Endothelial cell of umbilical vein (primary cell): ENCODE results near the gene DGKG. TPM values are rescaled to one million over a fixed set of nuclear protein-coding genes. Genes with fewer than 3 reads are reported as not detected.

Experiments
- BruUV-seq: library from RNA; stranded (reverse); fragments of 400-500 nt; replicated peaks from 2 replicates; lab custom pipeline; 2021; lab: Mats Ljungman, UMichigan
- CTCF ChIA-PET: fragments of 300-600, 350-600 bp; sonication (Branson Sonifier 250); formaldehyde crosslinking; loops from one replicate; lab custom pipeline; 2021; ENCODE audit warnings: antibody characterized with exemption, inconsistent platforms; lab: Charles Lee
- POLR2A ChIA-PET: fragments of 300-600, 350-600 bp; sonication (Branson Sonifier 250); formaldehyde crosslinking; loops from one replicate; lab custom pipeline; 2021; ENCODE audit warnings: antibody characterized with exemption, inconsistent platforms; lab: Charles Lee
- DNase-seq: peaks from one replicate; pipeline ENCODE4 v3.0.0-alpha.2; 2011; ENCODE audit warnings: low read depth, low spot score
- FAIRE-seq: peaks from 2 replicates; lab custom pipeline; 2011; peaks lifted over from hg19 to GRCh38; lab: Jason Lieb, UNC
- H2AFZ ChIP-seq: 2 replicates; pipeline ENCODE4 v1.6.0; 2012; ENCODE audit warnings: low read depth, low read length, control low read depth, inconsistent platforms
- H3K27ac ChIP-seq: 2 replicates; pipeline ENCODE4 v1.5.1; 2011; ENCODE audit warnings: low read depth, mild to moderate bottlenecking, control low read depth, low read length, moderate library complexity; ENCODE audit not compliant: insufficient read depth
- H3K27me3 ChIP-seq, 2 experiments: 2 replicates each; pipeline versions ENCODE4 v1.6.0 to v1.6.1; 2011; ENCODE audit warnings: low read length in 2 of 2, mixed read lengths in 1 of 2; ENCODE audit not compliant: control insufficient read depth in 2 of 2, insufficient read depth in 2 of 2
- H3K36me3 ChIP-seq, 2 experiments: 2 replicates in 1 of 2; 3 replicates in 1 of 2; pipeline ENCODE4 v1.5.1; 2011; ENCODE audit warnings: low read length in 2 of 2, mild to moderate bottlenecking in 1 of 2, moderate library complexity in 1 of 2; ENCODE audit not compliant: control insufficient read depth in 2 of 2, insufficient read depth in 2 of 2; ENCODE audit errors: extremely low read depth in 1 of 2
- H3K4me1 ChIP-seq: 3 replicates; pipeline ENCODE4 v1.5.1; 2011; ENCODE audit warnings: mild to moderate bottlenecking, low read length; ENCODE audit not compliant: control insufficient read depth, insufficient read depth; ENCODE audit errors: extremely low read depth
- H3K4me2 ChIP-seq: 2 replicates; pipeline ENCODE4 v1.6.1; 2011; ENCODE audit warnings: low read length, control low read depth, mixed read lengths; ENCODE audit not compliant: insufficient read depth
- H3K4me3 ChIP-seq, 3 experiments: fragments of 200-600 bp in 1 of 3; sonication (generic), shearing (Covaris generic) in 1 of 3; replicated peaks in 1 of 3; 2 replicates each; pipeline ENCODE4 v1.5.1; 2011 to 2016; ENCODE audit warnings: control low read depth in 3 of 3, low read length in 3 of 3, mild to moderate bottlenecking in 2 of 3, inconsistent platforms in 1 of 3, low read depth in 1 of 3, moderate library complexity in 1 of 3; ENCODE audit not compliant: insufficient read depth in 1 of 3
- H3K79me2 ChIP-seq: 2 replicates; pipeline ENCODE4 v1.6.0; 2012; ENCODE audit warnings: low read length, inconsistent platforms; ENCODE audit not compliant: control insufficient read depth, insufficient read depth
- H3K9ac ChIP-seq: replicated peaks from 2 replicates; pipeline ENCODE3; 2011; ENCODE audit warnings: low read length, control low read depth; ENCODE audit not compliant: insufficient read depth; ENCODE audit errors: extremely low read depth
- H3K9me1 ChIP-seq: replicated peaks from 3 replicates; pipeline ENCODE4 v1.6.0; 2011; ENCODE audit warnings: mild to moderate bottlenecking, low read length; ENCODE audit not compliant: control insufficient read depth, insufficient read depth; ENCODE audit errors: extremely low read depth
- H3K9me3 ChIP-seq: replicated peaks from 2 replicates; pipeline ENCODE4 v1.5.1; 2012; ENCODE audit warnings: low read length, inconsistent platforms; ENCODE audit not compliant: control insufficient read depth, insufficient read depth
- H4K20me1 ChIP-seq: replicated peaks from 2 replicates; pipeline ENCODE3; 2011; ENCODE audit warnings: mild to moderate bottlenecking, low read length; ENCODE audit not compliant: control insufficient read depth, insufficient read depth; ENCODE audit errors: extremely low read depth
- FOS ChIP-seq: IDR thresholded peaks from 2 replicates; pipeline ENCODE4 v1.6.1; 2011; ENCODE audit warnings: mild to moderate bottlenecking, low read length, moderate library complexity, borderline replicate concordance; ENCODE audit not compliant: insufficient read depth
- GATA2 ChIP-seq: IDR thresholded peaks from 2 replicates; pipeline ENCODE4 v1.7.0; 2011; ENCODE audit warnings: low read depth, mild to moderate bottlenecking, moderate library complexity, mixed read lengths, low read length; ENCODE audit not compliant: insufficient read length, insufficient read depth
- JUN ChIP-seq: IDR thresholded peaks from 2 replicates; pipeline ENCODE4 v1.6.1; 2011; ENCODE audit warnings: borderline replicate concordance, low read depth; ENCODE audit not compliant: insufficient read length, insufficient read depth
- MYC ChIP-seq: IDR thresholded peaks from one replicate; pipeline ENCODE4 v1.6.1; 2011; ENCODE audit warnings: mild to moderate bottlenecking, low read depth, low read length
- POLR2A ChIP-seq: IDR thresholded peaks from 2 replicates; pipeline ENCODE4 v1.6.1; 2012; ENCODE audit warnings: low read depth, mild to moderate bottlenecking, control low read depth, low read length
- POLR2AphosphoS5 ChIP-seq: IDR thresholded peaks from 2 replicates; pipeline ENCODE4 v1.6.1; 2012; ENCODE audit warnings: low read depth, mild to moderate bottlenecking, control low read depth, low read length, moderate library complexity; ENCODE audit not compliant: insufficient read depth
- dilution Hi-C: fragments of 300-500 bp; cut with MboI; formaldehyde crosslinking; loops from one replicate; pipeline ENCODE4 v1.15.0; 2019; ENCODE audit warnings: low sequenced_read_pairs; ENCODE audit not compliant: extremely low pct_ligation_motif_present
- intact Hi-C: fragments of 100-400 bp; cut with micrococcal nuclease; formaldehyde crosslinking; loops from one replicate; pipeline ENCODE4 v1.10.0; 2022
- polyA plus RNA-seq, 4 experiments: library from polyadenylated mRNA; depleted of rRNA in 3 of 4; stranded (reverse) in 3 of 4; unstranded in 1 of 4; fragments of >200 nt; gene quantifications; 2 replicates each; pipeline versions ENCODE4 v1.2.1 to v1.2.3, GENCODE V29; 2011 to 2012; ENCODE audit warnings: missing spikeins in 1 of 4
- total RNA-seq: library from RNA; stranded (reverse); gene quantifications from 2 replicates; pipeline ENCODE4 v1.2.3, GENCODE V29; 2021
- TF ChIP-seq, protein P1 (sequence below), 2 donors: IDR thresholded peaks; 1 replicate in 1 of 2; 2 replicates in 1 of 2; pipeline ENCODE4 v1.5.1; 2011; ENCODE audit warnings: low read length in 2 of 2, mild to moderate bottlenecking in 2 of 2, moderate library complexity in 2 of 2, control low read depth in 1 of 2, inconsistent platforms in 1 of 2, low read depth in 1 of 2; ENCODE audit not compliant: insufficient read depth in 1 of 2; ENCODE audit errors: extremely low read depth in 1 of 2

Gene DGKG
- total and polyA plus RNA-seq, 2 donors (not counting 3 experiments of a cell fraction or from before 2014, with no cell fraction given): not detected

DNA sequence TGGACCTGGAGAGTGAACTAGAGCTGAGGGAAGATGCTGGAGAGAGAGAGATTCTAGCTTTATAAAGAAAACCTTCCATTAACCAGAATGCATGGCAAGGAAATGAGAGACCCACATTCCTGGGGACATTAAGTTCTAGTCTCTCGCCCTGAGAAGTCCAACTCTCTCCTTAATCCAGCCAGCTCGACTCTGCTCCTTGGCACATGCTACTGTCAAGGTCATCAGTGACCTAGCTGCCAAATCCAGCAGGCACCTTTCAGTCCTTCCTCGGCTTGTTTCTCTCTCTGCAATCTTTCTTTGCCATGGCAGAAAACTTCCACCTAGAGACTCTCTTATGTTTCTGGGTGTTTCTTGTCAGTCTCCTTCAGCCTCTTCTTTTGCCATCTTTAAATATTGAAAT is 40.3 kb downstream of the DGKG start:
- DNase-seq (no peak), FAIRE-seq (no peak)
- CTCF ChIA-PET: no interaction called here
- no peaks in the 10 kb centered on the region for H3K9me3 ChIP-seq
- H3K4me2 ChIP-seq: no peak overlapping the region
- H4K20me1 ChIP-seq: no peaks in the 10 kb centered on the region
- POLR2A ChIA-PET: no interaction called here
- H3K79me2 ChIP-seq: no peaks in the 10 kb centered on the region
- no peak overlapping the region for H2AFZ ChIP-seq
- H3K36me3 ChIP-seq: no peaks in the 10 kb centered on the region
- H3K27me3 ChIP-seq: no peaks in the 10 kb centered on the region
- no peak overlapping the region for H3K9ac ChIP-seq
- H3K4me1 ChIP-seq: no peaks in the 10 kb centered on the region
- H3K4me3 ChIP-seq: no peak overlapping the region
- TF ChIP-seq FOS (no peak), GATA2 (no peak), JUN (no peak), MYC (no peak), POLR2AphosphoS5 (no peak), POLR2A (no peak)
- TF ChIP-seq, protein P1, sequence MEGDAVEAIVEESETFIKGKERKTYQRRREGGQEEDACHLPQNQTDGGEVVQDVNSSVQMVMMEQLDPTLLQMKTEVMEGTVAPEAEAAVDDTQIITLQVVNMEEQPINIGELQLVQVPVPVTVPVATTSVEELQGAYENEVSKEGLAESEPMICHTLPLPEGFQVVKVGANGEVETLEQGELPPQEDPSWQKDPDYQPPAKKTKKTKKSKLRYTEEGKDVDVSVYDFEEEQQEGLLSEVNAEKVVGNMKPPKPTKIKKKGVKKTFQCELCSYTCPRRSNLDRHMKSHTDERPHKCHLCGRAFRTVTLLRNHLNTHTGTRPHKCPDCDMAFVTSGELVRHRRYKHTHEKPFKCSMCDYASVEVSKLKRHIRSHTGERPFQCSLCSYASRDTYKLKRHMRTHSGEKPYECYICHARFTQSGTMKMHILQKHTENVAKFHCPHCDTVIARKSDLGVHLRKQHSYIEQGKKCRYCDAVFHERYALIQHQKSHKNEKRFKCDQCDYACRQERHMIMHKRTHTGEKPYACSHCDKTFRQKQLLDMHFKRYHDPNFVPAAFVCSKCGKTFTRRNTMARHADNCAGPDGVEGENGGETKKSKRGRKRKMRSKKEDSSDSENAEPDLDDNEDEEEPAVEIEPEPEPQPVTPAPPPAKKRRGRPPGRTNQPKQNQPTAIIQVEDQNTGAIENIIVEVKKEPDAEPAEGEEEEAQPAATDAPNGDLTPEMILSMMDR (IDR thresholded peaks at IDR 0.05; ENCODE audit: extremely low read depth in 1 of 2, insufficient read depth in 1 of 2, low read depth in 1 of 2, low read length in 2 of 2): no peak
- H3K9me1 ChIP-seq: no peaks in the 10 kb centered on the region
- intact Hi-C loops: no loop called here
- no peak overlapping the region for H3K27ac ChIP-seq
- dilution Hi-C loops: no loop called here
- no TSS peak for BruUV-seq
